ENCODE data around the gene LILRB2.

LILRB2 gene

GRCh38 chr19:54252845-54253244 is 28.1 kb downstream of the LILRB2 start:
- TF ChIP-seq PPARA (CRISPR knock-in tag; IDR thresholded peaks at IDR 0.05; ENCODE audit: borderline replicate concordance) (no peak), ARNTL (CRISPR knock-in tag; IDR thresholded peaks at IDR 0.05; ENCODE audit: borderline replicate concordance, low read depth) (no peak), TCF4 (CRISPR knock-in tag; IDR thresholded peaks at IDR 0.05; ENCODE audit: borderline replicate concordance) (no peak), POU6F1 (CRISPR knock-in tag; IDR thresholded peaks at IDR 0.05; ENCODE audit: borderline replicate concordance, low read depth) (no peak), TOX (CRISPR knock-in tag; IDR thresholded peaks at IDR 0.05; ENCODE audit: borderline replicate concordance) (no peak), ZFP30 (CRISPR knock-in tag; IDR thresholded peaks at IDR 0.05) (no peak)
- ATAC-seq = no peak

- TF ChIP-seq OSR1 (CRISPR knock-in tag; IDR thresholded peaks at IDR 0.05) (no peak), ZNF565 (CRISPR knock-in tag; conservative IDR thresholded peaks at IDR 0.05; ENCODE audit: low read depth) (no peak), ARNTL (CRISPR knock-in tag; IDR thresholded peaks at IDR 0.05; ENCODE audit: borderline replicate concordance, low read depth) (no peak), ISL1 (CRISPR knock-in tag; IDR thresholded peaks at IDR 0.05) (no peak), GLIS3 (CRISPR knock-in tag; IDR thresholded peaks at IDR 0.05) (no peak), ZFP30 (CRISPR knock-in tag; IDR thresholded peaks at IDR 0.05) (no peak), CSDC2 (CRISPR knock-in tag; IDR thresholded peaks at IDR 0.05) (no peak), BACH2 (CRISPR knock-in tag; IDR thresholded peaks at IDR 0.05; ENCODE audit: borderline replicate concordance) (no peak), TCF4 (CRISPR knock-in tag; IDR thresholded peaks at IDR 0.05; ENCODE audit: borderline replicate concordance) (no peak), RARB (CRISPR knock-in tag; IDR thresholded peaks at IDR 0.05) (no peak), CREB5 (CRISPR knock-in tag; IDR thresholded peaks at IDR 0.05; ENCODE audit: low read depth) (no peak), TSHZ2 (CRISPR knock-in tag; IDR thresholded peaks at IDR 0.05) (no peak), ZNF8 (CRISPR knock-in tag; IDR thresholded peaks at IDR 0.05) (no peak), SNAI2 (CRISPR knock-in tag; IDR thresholded peaks at IDR 0.05) (no peak)
- no peak for ATAC-seq
These were observed 28.7 kb downstream of the LILRB2 start for GRCh38 chr19:54252243-54252642.

GRCh38 chr19:54248016-54248601 is 32.8 kb downstream of the LILRB2 start:
- peak; percentile 57 for ATAC-seq
- TF ChIP-seq TOX (CRISPR knock-in tag; IDR thresholded peaks at IDR 0.05; ENCODE audit: borderline replicate concordance) (no peak), CSRNP3 (CRISPR knock-in tag; IDR thresholded peaks at IDR 0.05) (no peak), RARB (CRISPR knock-in tag; IDR thresholded peaks at IDR 0.05) (no peak), ZNF565 (CRISPR knock-in tag; conservative IDR thresholded peaks at IDR 0.05; ENCODE audit: low read depth) (no peak), OSR1 (CRISPR knock-in tag; IDR thresholded peaks at IDR 0.05) (no peak), PPARA (CRISPR knock-in tag; IDR thresholded peaks at IDR 0.05; ENCODE audit: borderline replicate concordance) (no peak), ZC3H10 (CRISPR knock-in tag; IDR thresholded peaks at IDR 0.05) (no peak), SNAI2 (CRISPR knock-in tag; IDR thresholded peaks at IDR 0.05) (no peak), ZFP30 (CRISPR knock-in tag; IDR thresholded peaks at IDR 0.05) (no peak), ZNF8 (CRISPR knock-in tag; IDR thresholded peaks at IDR 0.05) (no peak), ARNTL (CRISPR knock-in tag; IDR thresholded peaks at IDR 0.05; ENCODE audit: borderline replicate concordance, low read depth) (no peak), ZFP3 (CRISPR knock-in tag; IDR thresholded peaks at IDR 0.05) (no peak)
